Duodenal mucosa (tissue), 2 donors: ENCODE results near the gene HDC.

ENCODE experiments used
- H3K27ac ChIP-seq: one replicate; pipeline ENCODE4 v1.7.0; 2013; ENCODE audit warnings: low read depth, low read length
- H3K27me3 ChIP-seq, 2 donors: one replicate each; pipeline ENCODE4 v1.7.0; 2013; ENCODE audit warnings: low read length in 2 of 2, control low read depth in 1 of 2; ENCODE audit not compliant: insufficient read depth in 2 of 2, control insufficient read depth in 1 of 2
- H3K36me3 ChIP-seq, 2 donors: one replicate each; pipeline ENCODE4 v1.7.0; 2013; ENCODE audit warnings: low read length in 2 of 2, control low read depth in 1 of 2; ENCODE audit not compliant: insufficient read depth in 2 of 2, control insufficient read depth in 1 of 2
- H3K4me1 ChIP-seq, 2 donors: one replicate each; pipeline ENCODE4 v1.7.0; 2013; ENCODE audit warnings: low read length in 2 of 2, control low read depth in 1 of 2; ENCODE audit not compliant: insufficient read depth in 2 of 2, control insufficient read depth in 1 of 2
- H3K4me3 ChIP-seq, 2 donors: one replicate each; pipeline ENCODE4 v1.7.0; 2013; ENCODE audit warnings: low read length in 2 of 2, low read depth in 1 of 2
- H3K9ac ChIP-seq, 2 donors: one replicate each; pipeline ENCODE4 v1.7.0; 2013; ENCODE audit warnings: low read length in 2 of 2, low read depth in 1 of 2
- H3K9me3 ChIP-seq, 2 donors: one replicate each; pipeline ENCODE4 v1.7.0; 2013; ENCODE audit warnings: low read length in 2 of 2, control low read depth in 1 of 2; ENCODE audit not compliant: control insufficient read depth in 1 of 2

Gene HDC

GRCh38 chr15:50210462-50211157 is 54.9 kb downstream of the HDC start:
- H3K36me3 ChIP-seq, result peaks cover 0 to 3% of the 10 kb centered on the region in 2 donors
- H3K9ac ChIP-seq, result no peak overlapping the region
- H3K27ac ChIP-seq, result no peak overlapping the region
- peaks cover 0 to 2% of the 10 kb centered on the region in 2 donors for H3K27me3 ChIP-seq
- H3K4me3 ChIP-seq, result no peak overlapping the region
- no peaks in the 10 kb centered on the region for H3K4me1 ChIP-seq
- H3K9me3 ChIP-seq, result peaks cover 0 to 7% of the 10 kb centered on the region in 2 donors

GRCh38 chr15:50209809-50210208 is 55.7 kb downstream of the HDC start:
- H3K36me3 ChIP-seq, result peaks cover 0 to 3% of the 10 kb centered on the region in 2 donors
- no peak overlapping the region for H3K9ac ChIP-seq
- H3K27ac ChIP-seq, result no peak overlapping the region
- H3K4me1 ChIP-seq, result no peaks in the 10 kb centered on the region
- H3K27me3 ChIP-seq, result peaks cover 0 to 2% of the 10 kb centered on the region in 2 donors
- H3K4me3 ChIP-seq, result no peak overlapping the region
- peaks cover 0 to 7% of the 10 kb centered on the region in 2 donors for H3K9me3 ChIP-seq

- Histone ChIP-seq H3K27ac (no peak overlapping the region), H3K36me3 (peaks cover 0 to 7% of the 10 kb centered on the region in 2 donors), H3K27me3 (peaks cover 0 to 1% of the 10 kb centered on the region in 2 donors), H3K9me3 (no peaks in the 10 kb centered on the region), H3K9ac (no peak overlapping the region), H3K4me1 (no peaks in the 10 kb centered on the region), H3K4me3 (no peak overlapping the region)
These were observed 59.5 kb downstream of the HDC start for GRCh38 chr15:50206020-50206419.

- Histone ChIP-seq H3K27ac (no peak overlapping the region), H3K36me3 (peaks cover 0 to 4% of the 10 kb centered on the region in 2 donors), H3K4me1 (no peaks in the 10 kb centered on the region)
These were observed 63.5 kb downstream of the HDC start for GRCh38 chr15:50202003-50202402.

GRCh38 chr15:50192926-50193620 is 72.5 kb downstream of the HDC start:
- H3K9ac ChIP-seq, result no peak overlapping the region
- H3K27me3 ChIP-seq, result no peaks in the 10 kb centered on the region
- H3K27ac ChIP-seq, result no peak overlapping the region
- H3K4me1 ChIP-seq, result peaks cover 0 to 17% of the 10 kb centered on the region in 2 donors
- no peaks in the 10 kb centered on the region for H3K9me3 ChIP-seq
- no peaks in the 10 kb centered on the region for H3K36me3 ChIP-seq
- no peak overlapping the region for H3K4me3 ChIP-seq

More at GRCh38 chr15:50202003-50202402, 63.5 kb downstream of the HDC start:
- Histone ChIP-seq H3K9me3 (no peaks in the 10 kb centered on the region), H3K27me3 (no peaks in the 10 kb centered on the region), H3K9ac (no peak overlapping the region), H3K4me3 (no peak overlapping the region)

- H3K4me3 ChIP-seq, result no peak overlapping the region
- H3K27me3 ChIP-seq, result no peaks in the 10 kb centered on the region
- no peaks in the 10 kb centered on the region for H3K9me3 ChIP-seq
- no peaks in the 10 kb centered on the region for H3K36me3 ChIP-seq
- H3K4me1 ChIP-seq, result peaks cover 0 to 17% of the 10 kb centered on the region in 2 donors
- no peak overlapping the region for H3K9ac ChIP-seq
- no peak overlapping the region for H3K27ac ChIP-seq
These were observed 73.4 kb downstream of the HDC start for GRCh38 chr15:50192164-50192563.
